ENCODE measurements around the gene MYH9.

GRCh38 chr22:36367066-36367465 lies 20.7 kb downstream of the MYH9 start:
- TF ChIP-seq CTCF (IDR thresholded peaks at IDR 0.05) (no peak), POLR2AphosphoS5 (IDR thresholded peaks at IDR 0.05) (no peak), EP300 (IDR thresholded peaks at IDR 0.05) (no peak)
